ENCODE results near the gene PSMB7.

GRCh38 chr9:124414612-124415011, 630 bp downstream of the PSMB7 start:
- no peak for TF ChIP-seq CTCF (IDR thresholded peaks at IDR 0.05; ENCODE audit: borderline replicate concordance, extremely low read depth, low read length, poor library complexity, severe bottlenecking)
- no peak for TF ChIP-seq EZH2 (IDR thresholded peaks at IDR 0.05; ENCODE audit: borderline replicate concordance, low read depth, low read length, severe bottlenecking)
